HG02870 (cell line): ENCODE results near the gene HNMT.
"Not testable (repeated sequence)": the region's sequence is repeated elsewhere in the genome, so short reads cannot be mapped to it uniquely, and the experiment has no call there.

Source experiments
- ATAC-seq: cut with Tn5 transposase; IDR thresholded peaks from one replicate; pipeline ENCODE4 v1.9.1; 2021; ENCODE audit warnings: mild to moderate bottlenecking, moderate library complexity; ENCODE audit not compliant: unreplicated experiment

The HNMT gene

GRCh38 chr2:138037090-138037489 is 72.8 kb downstream of the HNMT start:
- no peak for ATAC-seq

GRCh38 chr2:138040616-138041015 is 76.3 kb downstream of the HNMT start:
- ATAC-seq = no peak

GRCh38 chr2:138042311-138042710 is 78.0 kb downstream of the HNMT start:
- ATAC-seq = no peak

- ATAC-seq = not testable (repeated sequence)
Measured at GRCh38 chr2:138043588-138043987, 79.3 kb downstream of the HNMT start.

- ATAC-seq = no peak
Measured at GRCh38 chr2:138058427-138058826, 94.2 kb downstream of the HNMT start.

GRCh38 chr2:138059487-138060300 is 95.4 kb downstream of the HNMT start:
- ATAC-seq = no peak

- ATAC-seq = no peak
Measured at GRCh38 chr2:138060301-138060635, 96.0 kb downstream of the HNMT start.

GRCh38 chr2:138061961-138062360 is 97.7 kb downstream of the HNMT start:
- ATAC-seq = no peak

GRCh38 chr2:138063181-138063580 is 98.9 kb downstream of the HNMT start:
- ATAC-seq = no peak
